ENCODE data around the gene RGS1.

The RGS1 gene

GRCh38 chr1:192626366-192627179, 51.0 kb downstream of the RGS1 start:
- no peaks in the 10 kb centered on the region for H3K9me3 ChIP-seq (ENCODE audit: control insufficient read depth, insufficient read depth, low read depth, low read length)
- TF ChIP-seq ZBTB26 (tag by site-specific recombination; optimal IDR thresholded peaks at IDR 0.05) (no peak), KLF7 (tag by site-specific recombination; IDR thresholded peaks at IDR 0.05; ENCODE audit: borderline replicate concordance) (no peak), GLI4 (tag by site-specific recombination; IDR thresholded peaks at IDR 0.05) (no peak), ZNF10 (tag by site-specific recombination; IDR thresholded peaks at IDR 0.05) (no peak), ZNF747 (tag by site-specific recombination; IDR thresholded peaks at IDR 0.05) (no peak), RBAK (tag by site-specific recombination; IDR thresholded peaks at IDR 0.05) (no peak), ZNF596 (tag by site-specific recombination; IDR thresholded peaks at IDR 0.05) (no peak), OVOL3 (tag by site-specific recombination; IDR thresholded peaks at IDR 0.05) (no peak), BCL11B (tag by site-specific recombination; IDR thresholded peaks at IDR 0.05; ENCODE audit: low read depth) (no peak), FEZF1 (tag by site-specific recombination; IDR thresholded peaks at IDR 0.05) (no peak), ZBTB6 (tag by site-specific recombination; IDR thresholded peaks at IDR 0.05) (no peak), ATF2 (tag by site-specific recombination; IDR thresholded peaks at IDR 0.05; ENCODE audit: low read depth) (no peak), ZNF701 (tag by site-specific recombination; IDR thresholded peaks at IDR 0.05) (no peak), TRIM28 (IDR thresholded peaks at IDR 0.05; ENCODE audit: borderline replicate concordance, low read length) (no peak), ZBTB44 (tag by site-specific recombination; IDR thresholded peaks at IDR 0.05) (no peak), ZNF791 (tag by site-specific recombination; IDR thresholded peaks at IDR 0.05) (no peak), GFI1B (tag by site-specific recombination; IDR thresholded peaks at IDR 0.05) (no peak), ZNF366 (tag by site-specific recombination; conservative IDR thresholded peaks at IDR 0.05) (no peak), ZNF19 (tag by site-specific recombination; IDR thresholded peaks at IDR 0.05; ENCODE audit: low read depth) (no peak)
- ChIA-PET POLR2A (no interaction called here), CTCF (no interaction called here)
- no peaks in the 10 kb centered on the region for H3K36me3 ChIP-seq (ENCODE audit: control insufficient read depth in 2 of 2, insufficient read depth in 1 of 2, low read length in 2 of 2)
- H3K4me1 ChIP-seq (ENCODE audit: control insufficient read depth, insufficient read depth, low read length): 0 out of 2 replicates have a peak, but pooled peaks cover 3% of the 10 kb centered on the region
- no peak overlapping the region for H3K4me3 ChIP-seq (ENCODE audit: low read depth, low read length)
- H3K27ac ChIP-seq (ENCODE audit: extremely low read depth, low read depth, low read length): no peak overlapping the region

- Histone ChIP-seq H3K36me3 (ENCODE audit: control insufficient read depth in 2 of 2, insufficient read depth in 1 of 2, low read length in 2 of 2) (no peaks in the 10 kb centered on the region), H3K9me3 (ENCODE audit: control insufficient read depth, insufficient read depth, low read depth, low read length) (no peaks in the 10 kb centered on the region), H3K4me1 (ENCODE audit: control insufficient read depth, insufficient read depth, low read length) (0 out of 2 replicates have a peak, but pooled peaks cover 3% of the 10 kb centered on the region), H3K27ac (ENCODE audit: extremely low read depth, low read depth, low read length) (no peak overlapping the region), H3K4me3 (ENCODE audit: low read depth, low read length) (no peak overlapping the region)
- CTCF ChIA-PET: no interaction called here
- POLR2A ChIA-PET: no interaction called here
- no peak for TF ChIP-seq ZNF585B (tag by site-specific recombination; IDR thresholded peaks at IDR 0.05)
- no peak for TF ChIP-seq ZSCAN18 (tag by site-specific recombination; IDR thresholded peaks at IDR 0.05)
- no peak for TF ChIP-seq ZIC2 (tag by site-specific recombination; IDR thresholded peaks at IDR 0.05)
- no peak for TF ChIP-seq ZNF26 (tag by site-specific recombination; IDR thresholded peaks at IDR 0.05)
- TF ChIP-seq ZNF223 (tag by site-specific recombination; IDR thresholded peaks at IDR 0.05): no peak
- TF ChIP-seq ZNF843 (tag by site-specific recombination; IDR thresholded peaks at IDR 0.05): no peak
- no peak for TF ChIP-seq ZNF449 (tag by site-specific recombination; IDR thresholded peaks at IDR 0.05)
Measured at GRCh38 chr1:192627901-192628300, 52.3 kb downstream of the RGS1 start.

All from HEK293 (cell line).